Subcutaneous abdominal adipose tissue (tissue), 5 donors: ENCODE results near the gene FAM171A1.
"Not testable (repeated sequence)": the region's sequence is repeated elsewhere in the genome, so short reads cannot be mapped to it uniquely, and the experiment has no call there.

Experiments used
- H3K27ac ChIP-seq: one replicate; pipeline ENCODE4 v1.7.0; 2013; ENCODE audit warnings: low read depth, mild to moderate bottlenecking, inconsistent platforms, low read length, moderate library complexity
- H3K27me3 ChIP-seq, 5 donors: one replicate each; pipeline ENCODE4 v1.7.0; 2013; ENCODE audit warnings: low read length in 5 of 5, inconsistent platforms in 1 of 5; ENCODE audit not compliant: control insufficient read depth in 5 of 5, insufficient read depth in 4 of 5
- H3K36me3 ChIP-seq, 5 donors: one replicate each; pipeline ENCODE4 v1.7.0; 2013; ENCODE audit warnings: low read length in 5 of 5; ENCODE audit not compliant: control insufficient read depth in 5 of 5, insufficient read depth in 5 of 5
- H3K4me1 ChIP-seq, 5 donors: one replicate each; pipeline ENCODE4 v1.7.0; 2013; ENCODE audit warnings: low read length in 5 of 5, mild to moderate bottlenecking in 3 of 5, moderate library complexity in 1 of 5; ENCODE audit not compliant: control insufficient read depth in 5 of 5, insufficient read depth in 5 of 5
- H3K4me3 ChIP-seq, 5 donors: one replicate each; pipeline ENCODE4 v1.7.0; 2013; ENCODE audit warnings: low read length in 5 of 5, low read depth in 1 of 5
- H3K9ac ChIP-seq, 5 donors: one replicate each; pipeline ENCODE4 v1.7.0; 2013; ENCODE audit warnings: low read length in 5 of 5, mild to moderate bottlenecking in 4 of 5, moderate library complexity in 3 of 5
- H3K9me3 ChIP-seq, 5 donors: one replicate each; pipeline ENCODE4 v1.7.0; 2013; ENCODE audit warnings: low read length in 5 of 5; ENCODE audit not compliant: control insufficient read depth in 5 of 5
- donor health status: healthy.
- donor health status: healthy.
- donor health status: healthy.
- donor health status: healthy.
- donor health status: healthy.

The FAM171A1 gene

GRCh38 chr10:15347150-15347549, 23.9 kb downstream of the FAM171A1 start:
- Histone ChIP-seq H3K4me1 (peaks cover 1 to 21% (median 15%) of the 10 kb centered on the region in 5 donors), H3K9ac (no peak overlapping the region), H3K27ac (no peak overlapping the region), H3K36me3 (no peaks in the 10 kb centered on the region), H3K4me3 (no peak overlapping the region), H3K9me3 (no peaks in the 10 kb centered on the region), H3K27me3 (no peaks in the 10 kb centered on the region)

GRCh38 chr10:15346440-15347141, 24.5 kb downstream of the FAM171A1 start:
- Histone ChIP-seq H3K27me3 (no peaks in the 10 kb centered on the region), H3K4me3 (no peak overlapping the region), H3K27ac (no peak overlapping the region), H3K9ac (no peak overlapping the region), H3K4me1 (peaks cover 1 to 21% (median 15%) of the 10 kb centered on the region in 5 donors), H3K9me3 (no peaks in the 10 kb centered on the region), H3K36me3 (no peaks in the 10 kb centered on the region)

DNA sequence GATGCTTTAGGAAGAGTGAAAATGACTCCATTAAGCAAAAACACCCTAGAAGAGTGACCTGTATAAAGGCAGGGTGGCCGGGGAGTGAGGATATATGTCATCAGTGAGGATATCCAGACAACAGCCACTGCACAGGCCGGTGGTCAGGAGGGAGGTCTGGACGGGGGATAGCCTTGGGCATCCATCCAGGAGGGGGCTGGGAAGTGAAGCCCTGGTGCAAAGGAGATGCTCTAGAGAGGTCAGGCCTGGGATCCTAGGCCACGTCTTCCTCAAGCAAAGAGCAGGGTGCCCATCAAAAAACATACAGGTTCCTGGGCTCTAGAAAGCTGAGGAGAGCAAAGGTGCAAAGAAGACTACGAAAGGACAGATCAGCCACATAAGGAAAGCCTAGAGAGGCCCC, 25.6 kb downstream of the FAM171A1 start:
- Histone ChIP-seq H3K36me3 (no peaks in the 10 kb centered on the region), H3K27me3 (no peaks in the 10 kb centered on the region), H3K9ac (no peak overlapping the region), H3K4me1 (peaks cover 1 to 21% (median 15%) of the 10 kb centered on the region in 5 donors), H3K9me3 (no peaks in the 10 kb centered on the region), H3K4me3 (no peak overlapping the region), H3K27ac (no peak overlapping the region)

GRCh38 chr10:15344876-15345285, 26.2 kb downstream of the FAM171A1 start:
- Histone ChIP-seq H3K27ac (no peak overlapping the region), H3K36me3 (no peaks in the 10 kb centered on the region), H3K4me1 (peaks cover 1 to 21% (median 15%) of the 10 kb centered on the region in 5 donors), H3K4me3 (no peak overlapping the region), H3K9ac (no peak overlapping the region), H3K9me3 (no peaks in the 10 kb centered on the region), H3K27me3 (no peaks in the 10 kb centered on the region)

DNA sequence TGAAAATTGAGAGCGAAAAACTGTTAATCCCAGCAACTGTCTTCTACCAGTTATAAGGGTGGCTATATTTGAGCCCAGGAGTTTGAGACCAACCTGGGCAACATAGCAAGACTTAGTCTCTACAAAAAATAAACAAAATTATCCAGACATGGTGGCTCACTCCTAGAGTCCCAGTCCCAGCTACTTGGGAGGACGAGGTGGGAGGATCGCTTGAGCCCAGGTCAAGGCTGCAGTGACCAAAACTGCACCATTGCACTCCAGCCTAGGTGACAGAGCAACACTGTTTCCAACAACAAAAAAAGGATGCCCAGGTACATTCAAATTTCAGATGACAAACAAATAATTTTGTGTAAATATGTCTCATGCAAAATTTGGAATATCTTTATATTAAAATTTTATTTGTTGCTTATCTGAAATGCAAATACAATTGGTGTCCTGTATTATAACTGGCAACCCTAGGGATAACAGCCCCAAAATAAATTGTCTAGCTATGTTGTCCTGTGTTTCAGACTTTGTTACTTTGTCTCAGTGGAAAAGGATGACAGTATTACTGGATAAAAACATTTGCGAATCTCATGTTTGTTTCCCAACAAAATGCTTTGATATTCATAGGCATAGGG, 26.7 kb downstream of the FAM171A1 start:
- no peak overlapping the region for H3K9ac ChIP-seq
- H3K9me3 ChIP-seq: no peaks in the 10 kb centered on the region
- H3K27me3 ChIP-seq: no peaks in the 10 kb centered on the region
- H3K4me3 ChIP-seq: no peak overlapping the region
- peaks cover 1 to 21% (median 14%) of the 10 kb centered on the region in 5 donors for H3K4me1 ChIP-seq
- no peak overlapping the region for H3K27ac ChIP-seq
- H3K36me3 ChIP-seq: no peaks in the 10 kb centered on the region

DNA sequence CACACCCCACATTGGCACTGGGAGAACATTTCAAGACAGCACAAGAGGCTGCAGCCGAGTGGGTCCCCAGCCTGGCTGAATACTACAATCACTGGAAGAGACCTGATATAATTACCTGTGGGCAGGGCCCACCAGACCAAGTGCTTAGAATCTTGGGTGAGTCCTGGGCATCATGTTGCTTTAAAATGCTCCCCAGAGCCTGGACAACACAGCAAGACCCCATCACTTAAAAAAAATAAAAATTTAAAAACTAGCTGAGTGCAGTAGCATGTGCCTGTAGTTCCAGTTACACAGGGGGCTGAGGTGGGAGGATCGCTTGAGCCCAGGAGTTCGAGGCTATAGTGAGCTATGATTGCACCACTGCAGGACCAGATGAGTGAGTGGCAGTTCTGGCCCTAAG, 28.1 kb downstream of the FAM171A1 start:
- Histone ChIP-seq H3K4me1 (peaks cover 0 to 11% (median 4%) of the 10 kb centered on the region in 5 donors), H3K36me3 (no peaks in the 10 kb centered on the region), H3K27ac (no peak overlapping the region), H3K9ac (no peak overlapping the region), H3K4me3 (no peak overlapping the region), H3K9me3 (no peaks in the 10 kb centered on the region), H3K27me3 (no peaks in the 10 kb centered on the region)

DNA sequence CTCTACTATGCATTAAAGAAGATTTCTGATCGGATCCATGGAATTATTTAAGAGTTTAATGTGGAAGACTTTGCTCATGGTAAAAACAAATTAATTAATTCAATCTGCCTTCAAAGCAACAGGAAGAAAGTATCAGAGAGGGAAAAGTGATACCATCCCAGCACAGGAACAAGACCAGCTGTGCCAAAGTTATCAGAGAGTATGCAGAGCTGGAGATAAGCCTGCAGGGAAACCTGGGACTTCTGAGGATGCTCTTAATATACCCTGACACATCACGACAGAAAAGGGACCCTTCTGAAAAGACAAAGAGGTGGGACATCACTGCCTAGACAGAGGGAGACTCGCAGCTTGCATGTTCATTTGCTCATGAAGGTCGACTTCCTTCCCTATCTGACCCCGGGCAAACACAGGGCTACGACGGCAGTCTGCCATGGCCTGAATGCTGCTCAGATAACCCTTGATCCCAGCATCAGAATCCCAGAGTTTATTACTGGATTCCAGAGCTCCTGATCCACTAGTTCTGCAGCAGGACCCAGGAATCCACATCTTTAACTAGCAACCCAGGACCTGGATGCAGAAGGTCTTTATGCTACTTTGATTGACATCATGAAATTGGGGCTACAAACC, 29.5 kb downstream of the FAM171A1 start:
- no peak overlapping the region for H3K27ac ChIP-seq
- H3K9me3 ChIP-seq: no peaks in the 10 kb centered on the region
- H3K4me1 ChIP-seq: peaks cover 0 to 5% (median 1%) of the 10 kb centered on the region in 5 donors
- H3K36me3 ChIP-seq: no peaks in the 10 kb centered on the region
- no peak overlapping the region for H3K9ac ChIP-seq
- no peaks in the 10 kb centered on the region for H3K27me3 ChIP-seq
- no peak overlapping the region for H3K4me3 ChIP-seq

DNA sequence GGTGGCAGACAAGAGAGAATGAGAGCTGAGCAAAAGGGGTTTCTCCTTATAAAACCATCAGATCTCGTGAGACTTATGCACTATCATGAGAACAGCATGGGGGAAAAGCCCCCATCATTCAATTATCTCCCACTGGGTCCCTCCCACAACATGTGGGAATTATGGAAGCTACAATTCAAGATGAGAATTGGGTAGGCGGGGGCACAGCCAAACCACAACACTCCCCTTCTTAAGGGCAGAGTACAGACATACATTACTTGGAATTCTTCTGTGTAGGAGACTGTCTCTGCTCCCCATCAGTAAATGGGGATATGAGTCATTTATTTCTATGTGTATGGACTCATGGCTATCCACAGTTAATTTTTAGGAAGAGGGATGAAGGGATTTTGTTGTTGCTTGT, 31.2 kb downstream of the FAM171A1 start:
- H3K9ac ChIP-seq: no peak overlapping the region
- no peak overlapping the region for H3K27ac ChIP-seq
- no peaks in the 10 kb centered on the region for H3K9me3 ChIP-seq
- H3K4me1 ChIP-seq: peaks cover 0 to 4% (median 0%) of the 10 kb centered on the region in 5 donors
- H3K36me3 ChIP-seq: no peaks in the 10 kb centered on the region
- no peaks in the 10 kb centered on the region for H3K27me3 ChIP-seq
- no peak overlapping the region for H3K4me3 ChIP-seq

GRCh38 chr10:15337441-15337923, 33.6 kb downstream of the FAM171A1 start:
- not testable (repeated sequence) for H3K27me3 ChIP-seq, H3K36me3 ChIP-seq, H3K9ac ChIP-seq, H3K9me3 ChIP-seq, H3K27ac ChIP-seq, H3K4me1 ChIP-seq, H3K4me3 ChIP-seq

GRCh38 chr10:15336211-15336610, 34.9 kb downstream of the FAM171A1 start:
- H3K27ac ChIP-seq: no peak overlapping the region
- H3K27me3 ChIP-seq: no peaks in the 10 kb centered on the region
- peaks cover 0 to 4% (median 0%) of the 10 kb centered on the region in 5 donors for H3K4me1 ChIP-seq
- H3K4me3 ChIP-seq: no peak overlapping the region
- no peaks in the 10 kb centered on the region for H3K9me3 ChIP-seq
- no peak overlapping the region for H3K9ac ChIP-seq
- H3K36me3 ChIP-seq: no peaks in the 10 kb centered on the region
